GM10266 (cell line): ENCODE data around the gene SAMD1.

ENCODE experiments used
- DNase-seq: peaks from one replicate; pipeline ENCODE4 v3.0.0; 2012; ENCODE audit errors: extremely low spot score
- TF ChIP-seq, protein P1 (sequence below): IDR thresholded peaks from 2 replicates; pipeline ENCODE4 v1.5.1; 2012; ENCODE audit warnings: mild to moderate bottlenecking, low read depth; ENCODE audit not compliant: control insufficient read depth, insufficient read depth; ENCODE audit errors: missing control alignments

The SAMD1 gene

DNA sequence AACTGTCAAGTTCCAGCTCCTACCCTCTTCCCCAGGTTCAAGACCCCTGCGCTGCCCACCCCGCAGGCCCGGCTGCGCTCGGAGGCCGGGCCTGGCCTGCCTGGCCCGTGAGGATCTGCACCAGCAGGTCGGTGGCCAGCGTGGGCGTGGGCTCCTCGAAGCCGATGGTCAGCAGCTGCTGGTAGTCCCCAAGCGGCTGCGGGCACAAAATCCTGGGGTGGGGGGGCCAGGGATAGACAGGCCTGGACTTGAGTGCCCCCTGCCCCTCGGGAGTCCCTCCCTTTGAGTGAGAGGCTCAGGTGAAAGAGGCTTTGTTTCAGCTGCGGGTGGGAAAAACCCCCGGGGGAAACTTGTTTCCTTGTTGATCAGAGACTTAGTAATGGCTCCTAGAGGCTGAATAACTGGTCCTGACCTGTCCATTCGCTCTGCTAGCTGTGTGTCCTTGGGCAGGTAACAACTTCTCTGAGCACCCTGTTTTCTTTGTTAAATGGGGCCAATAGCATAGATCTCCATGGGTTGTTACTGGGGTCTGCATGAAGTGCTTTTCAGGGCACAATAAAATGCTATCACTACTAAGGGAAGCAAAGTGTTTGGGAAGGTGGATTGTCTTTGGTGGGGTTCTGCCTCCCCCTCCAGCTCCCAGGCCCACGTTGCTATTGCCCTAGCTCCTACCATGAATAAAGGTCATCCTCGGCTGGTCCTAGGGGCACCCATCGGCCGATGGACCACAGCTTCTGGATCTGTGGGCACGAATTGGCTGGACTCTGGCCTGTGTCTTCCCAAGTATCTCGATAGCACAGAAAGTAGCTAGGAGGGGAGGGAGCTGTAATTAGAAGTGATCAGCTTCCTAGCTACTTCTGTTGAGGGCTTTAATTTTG is 8.5 kb downstream of the SAMD1 start:
- no peak for DNase-seq
- TF ChIP-seq, protein P1, sequence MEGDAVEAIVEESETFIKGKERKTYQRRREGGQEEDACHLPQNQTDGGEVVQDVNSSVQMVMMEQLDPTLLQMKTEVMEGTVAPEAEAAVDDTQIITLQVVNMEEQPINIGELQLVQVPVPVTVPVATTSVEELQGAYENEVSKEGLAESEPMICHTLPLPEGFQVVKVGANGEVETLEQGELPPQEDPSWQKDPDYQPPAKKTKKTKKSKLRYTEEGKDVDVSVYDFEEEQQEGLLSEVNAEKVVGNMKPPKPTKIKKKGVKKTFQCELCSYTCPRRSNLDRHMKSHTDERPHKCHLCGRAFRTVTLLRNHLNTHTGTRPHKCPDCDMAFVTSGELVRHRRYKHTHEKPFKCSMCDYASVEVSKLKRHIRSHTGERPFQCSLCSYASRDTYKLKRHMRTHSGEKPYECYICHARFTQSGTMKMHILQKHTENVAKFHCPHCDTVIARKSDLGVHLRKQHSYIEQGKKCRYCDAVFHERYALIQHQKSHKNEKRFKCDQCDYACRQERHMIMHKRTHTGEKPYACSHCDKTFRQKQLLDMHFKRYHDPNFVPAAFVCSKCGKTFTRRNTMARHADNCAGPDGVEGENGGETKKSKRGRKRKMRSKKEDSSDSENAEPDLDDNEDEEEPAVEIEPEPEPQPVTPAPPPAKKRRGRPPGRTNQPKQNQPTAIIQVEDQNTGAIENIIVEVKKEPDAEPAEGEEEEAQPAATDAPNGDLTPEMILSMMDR: no peak

DNA sequence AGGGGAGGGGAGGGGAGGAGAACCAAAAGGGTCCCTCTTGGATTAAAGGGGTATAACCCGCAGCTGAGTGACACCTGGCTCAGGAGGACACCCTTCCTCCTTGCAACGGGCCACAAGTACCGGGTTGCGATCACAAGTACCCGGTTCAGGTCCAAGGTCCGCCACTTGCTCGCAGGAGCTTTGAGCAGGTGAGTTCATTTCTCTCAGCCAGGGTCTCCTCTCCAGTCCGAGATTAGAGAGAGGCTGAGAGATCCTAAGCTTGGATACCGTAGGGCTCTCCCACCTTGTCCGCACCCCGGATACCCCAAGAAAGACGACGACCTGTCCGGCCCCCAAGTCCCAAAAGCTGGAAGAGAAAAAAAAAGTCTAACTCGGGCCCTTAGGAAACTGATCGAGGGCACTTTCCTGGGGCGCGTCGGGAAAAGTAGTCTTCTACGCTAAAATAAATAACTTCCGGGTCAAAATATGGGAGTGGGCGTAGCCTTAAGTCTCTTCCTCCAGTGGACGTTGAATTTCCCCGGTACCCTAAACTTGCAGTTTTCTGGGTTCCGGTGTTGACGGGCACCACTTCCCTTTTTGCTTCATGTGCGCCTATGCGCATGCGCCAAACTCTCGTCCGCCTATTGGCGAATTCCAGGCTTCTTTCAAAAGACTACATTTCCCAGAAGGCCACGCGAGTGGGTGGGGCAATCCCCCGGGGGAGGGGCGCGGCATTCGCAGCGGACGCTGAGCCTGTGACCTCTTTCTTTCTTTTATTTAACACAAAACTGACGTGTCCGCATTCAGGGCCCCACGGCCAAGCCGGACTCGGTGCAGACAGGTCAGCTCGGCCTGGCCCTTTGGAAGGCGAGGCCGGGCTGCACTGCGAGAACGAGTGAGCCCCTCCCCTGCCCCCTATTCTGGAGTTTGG is 9.4 kb downstream of the SAMD1 start:
- TF ChIP-seq, protein P1: no peak
- peak; percentile 99 for DNase-seq

- TF ChIP-seq, protein P1: no peak
- DNase-seq: no peak
These were observed 12.1 kb downstream of the SAMD1 start for GRCh38 chr19:14078411-14078810.

GRCh38 chr19:14073925-14074838 is 16.4 kb downstream of the SAMD1 start:
- TF ChIP-seq, protein P1: no peak
- no peak for DNase-seq

GRCh38 chr19:14073261-14073924 is 17.2 kb downstream of the SAMD1 start:
- DNase-seq: peak; percentile 91

More at GRCh38 chr19:14073261-14073924, 17.2 kb downstream of the SAMD1 start:
- TF ChIP-seq, protein P1: peak; percentile 89
